ENCODE measurements around the gene LRTM2.

The LRTM2 gene

GRCh38 chr12:1840981-1841425 lies 20.6 kb downstream of the LRTM2 start:
- Histone ChIP-seq H3K27me3 (no peaks in the 10 kb centered on the region), H3K9ac (peak overlapping the region; percentile 84), H3K27ac (peak overlapping the region; percentile 95), H3K9me3 (no peaks in the 10 kb centered on the region), H3K36me3 (no peaks in the 10 kb centered on the region), H3K4me1 (peaks cover 97% of the 10 kb centered on the region), H3K4me3 (peak overlapping the region; percentile 45), H4K20me1 (no peaks in the 10 kb centered on the region), H3K4me2 (peak overlapping the region; percentile 93)
- no peak for TF ChIP-seq Cebpa-rat (IDR thresholded peaks at IDR 0.05)

GRCh38 chr12:1841586-1842182 lies 21.3 kb downstream of the LRTM2 start:
- Histone ChIP-seq H3K4me1 (peaks cover 97% of the 10 kb centered on the region), H3K4me2 (peak overlapping the region; percentile 93), H3K9me3 (no peaks in the 10 kb centered on the region), H3K4me3 (peak overlapping the region; percentile 53), H3K36me3 (no peaks in the 10 kb centered on the region), H3K27me3 (no peaks in the 10 kb centered on the region), H3K9ac (peak overlapping the region; percentile 84), H3K27ac (peak overlapping the region; percentile 95), H4K20me1 (no peaks in the 10 kb centered on the region)
- TF ChIP-seq Cebpa-rat (IDR thresholded peaks at IDR 0.05), result no peak

- Histone ChIP-seq H3K4me3 (peak overlapping the region; percentile 53), H4K20me1 (no peaks in the 10 kb centered on the region), H3K36me3 (no peaks in the 10 kb centered on the region), H3K27me3 (no peaks in the 10 kb centered on the region), H3K4me1 (peaks cover 97% of the 10 kb centered on the region), H3K9me3 (no peaks in the 10 kb centered on the region), H3K9ac (peak overlapping the region; percentile 84), H3K4me2 (peak overlapping the region; percentile 93), H3K27ac (peak overlapping the region; percentile 95)
- TF ChIP-seq Cebpa-rat (IDR thresholded peaks at IDR 0.05), result no peak
Observed at GRCh38 chr12:1842183-1842904, 22.0 kb downstream of the LRTM2 start.

GRCh38 chr12:1842905-1843640 lies 22.7 kb downstream of the LRTM2 start:
- Histone ChIP-seq H4K20me1 (no peaks in the 10 kb centered on the region), H3K27ac (peak overlapping the region; percentile 81), H3K4me2 (peak overlapping the region; percentile 93), H3K36me3 (no peaks in the 10 kb centered on the region), H3K4me1 (peaks cover 97% of the 10 kb centered on the region), H3K9ac (peak overlapping the region; percentile 84), H3K4me3 (0 out of 2 replicates have a peak overlapping the region, but pooled peaks have one; percentile 35), H3K9me3 (no peaks in the 10 kb centered on the region), H3K27me3 (no peaks in the 10 kb centered on the region)
- no peak for TF ChIP-seq Cebpa-rat (IDR thresholded peaks at IDR 0.05)

- Histone ChIP-seq H3K4me1 (peaks cover 97% of the 10 kb centered on the region), H4K20me1 (no peaks in the 10 kb centered on the region), H3K4me2 (peak overlapping the region; percentile 93), H3K4me3 (0 out of 2 replicates have a peak overlapping the region, but pooled peaks have one; percentile 35), H3K27ac (peak overlapping the region; percentile 81), H3K27me3 (no peaks in the 10 kb centered on the region), H3K36me3 (no peaks in the 10 kb centered on the region), H3K9ac (peak overlapping the region; percentile 84), H3K9me3 (no peaks in the 10 kb centered on the region)
- no peak for TF ChIP-seq Cebpa-rat (IDR thresholded peaks at IDR 0.05)
Observed at GRCh38 chr12:1843641-1844005, 23.3 kb downstream of the LRTM2 start.

GRCh38 chr12:1844223-1844622 lies 23.9 kb downstream of the LRTM2 start:
- H3K4me2 ChIP-seq, result peak overlapping the region; percentile 93
- H4K20me1 ChIP-seq, result no peaks in the 10 kb centered on the region
- TF ChIP-seq Cebpa-rat (IDR thresholded peaks at IDR 0.05), result no peak

GRCh38 chr12:1844661-1845409 lies 24.5 kb downstream of the LRTM2 start:
- no peaks in the 10 kb centered on the region for H3K27me3 ChIP-seq
- peaks cover 95% of the 10 kb centered on the region for H3K4me1 ChIP-seq
- H3K9me3 ChIP-seq, result no peaks in the 10 kb centered on the region
- peak overlapping the region; percentile 81 for H3K27ac ChIP-seq
- no peak for TF ChIP-seq Cebpa-rat (IDR thresholded peaks at IDR 0.05)
- no peaks in the 10 kb centered on the region for H4K20me1 ChIP-seq
- H3K9ac ChIP-seq, result peak overlapping the region; percentile 84
- H3K4me2 ChIP-seq, result peak overlapping the region; percentile 93
- H3K4me3 ChIP-seq, result no peak overlapping the region
- no peaks in the 10 kb centered on the region for H3K36me3 ChIP-seq

More at GRCh38 chr12:1844223-1844622, 23.9 kb downstream of the LRTM2 start:
- H3K27ac ChIP-seq, result peak overlapping the region; percentile 81
- H3K27me3 ChIP-seq, result no peaks in the 10 kb centered on the region
- H3K4me3 ChIP-seq, result no peak overlapping the region
- H3K4me1 ChIP-seq, result peaks cover 97% of the 10 kb centered on the region
- peak overlapping the region; percentile 84 for H3K9ac ChIP-seq
- no peaks in the 10 kb centered on the region for H3K9me3 ChIP-seq
- H3K36me3 ChIP-seq, result no peaks in the 10 kb centered on the region

GRCh38 chr12:1845427-1845826 lies 25.1 kb downstream of the LRTM2 start:
- H3K4me2 ChIP-seq, result peak overlapping the region; percentile 93
- no peak overlapping the region for H3K4me3 ChIP-seq
- H3K27me3 ChIP-seq, result no peaks in the 10 kb centered on the region
- no peak for TF ChIP-seq Cebpa-rat (IDR thresholded peaks at IDR 0.05)
- H3K27ac ChIP-seq, result peak overlapping the region; percentile 95
- H3K36me3 ChIP-seq, result no peaks in the 10 kb centered on the region
- peaks cover 98% of the 10 kb centered on the region for H3K4me1 ChIP-seq
- no peaks in the 10 kb centered on the region for H4K20me1 ChIP-seq
- no peaks in the 10 kb centered on the region for H3K9me3 ChIP-seq
- peak overlapping the region; percentile 77; the same call in 1 of the 2 replicates for H3K9ac ChIP-seq

GRCh38 chr12:1845886-1846285 lies 25.5 kb downstream of the LRTM2 start:
- Histone ChIP-seq H3K4me1 (peaks cover 98% of the 10 kb centered on the region), H3K4me2 (peak overlapping the region; percentile 93), H3K9ac (peak overlapping the region; percentile 77), H4K20me1 (no peaks in the 10 kb centered on the region), H3K4me3 (peak overlapping the region; percentile 52; the same call in 1 of the 2 replicates), H3K9me3 (no peaks in the 10 kb centered on the region), H3K27ac (peak overlapping the region; percentile 95), H3K27me3 (no peaks in the 10 kb centered on the region), H3K36me3 (no peaks in the 10 kb centered on the region)
- TF ChIP-seq Cebpa-rat (IDR thresholded peaks at IDR 0.05), result no peak
